GM18520 (cell line): ENCODE measurements around the gene DST.
"Not testable (repeated sequence)": the region's sequence is repeated elsewhere in the genome, so short reads cannot be mapped to it uniquely, and the experiment has no call there.

Experiments used
- ATAC-seq: cut with Tn5 transposase; IDR thresholded peaks from one replicate; pipeline ENCODE4 v1.9.1; 2021; ENCODE audit not compliant: unreplicated experiment

Gene DST

DNA sequence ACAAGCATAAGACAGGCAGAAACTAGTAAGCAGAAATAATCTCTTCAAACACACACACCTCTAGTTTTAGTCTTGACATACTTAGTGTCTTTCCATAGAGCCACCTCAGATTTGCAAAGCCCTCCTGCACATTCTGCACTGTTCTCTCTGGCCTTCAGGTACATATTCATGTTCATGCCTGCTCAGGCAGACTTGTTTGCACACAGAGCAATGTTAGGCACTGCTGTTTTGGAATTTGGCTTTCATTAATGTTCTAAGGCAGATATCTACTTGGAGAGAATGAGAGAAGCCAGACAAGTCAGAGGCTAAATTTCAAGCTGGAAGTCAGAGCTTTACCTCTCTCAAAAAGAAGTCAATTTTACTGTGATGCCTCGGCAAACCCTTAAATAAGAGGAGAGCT, 21.3 kb upstream of the DST start:
- no peak for ATAC-seq

DNA sequence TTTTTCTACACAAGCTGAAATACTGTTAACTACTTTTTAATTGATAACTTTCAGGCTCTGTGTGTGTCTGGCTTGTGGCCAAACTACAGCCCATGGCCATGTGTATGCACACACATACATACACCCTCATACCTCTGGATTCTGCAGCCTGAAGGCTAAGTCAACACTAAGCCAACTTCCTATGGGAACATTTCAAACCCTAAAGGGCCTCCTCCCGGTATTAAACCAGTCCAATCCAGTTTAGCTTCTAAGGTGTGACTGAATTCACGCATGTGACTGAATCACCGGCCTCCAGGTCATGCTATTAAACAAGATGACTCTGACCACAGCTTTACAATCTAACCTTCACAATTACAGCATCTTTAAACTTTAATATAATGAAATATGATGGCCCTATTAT, 20.7 kb upstream of the DST start:
- ATAC-seq: no peak

DNA sequence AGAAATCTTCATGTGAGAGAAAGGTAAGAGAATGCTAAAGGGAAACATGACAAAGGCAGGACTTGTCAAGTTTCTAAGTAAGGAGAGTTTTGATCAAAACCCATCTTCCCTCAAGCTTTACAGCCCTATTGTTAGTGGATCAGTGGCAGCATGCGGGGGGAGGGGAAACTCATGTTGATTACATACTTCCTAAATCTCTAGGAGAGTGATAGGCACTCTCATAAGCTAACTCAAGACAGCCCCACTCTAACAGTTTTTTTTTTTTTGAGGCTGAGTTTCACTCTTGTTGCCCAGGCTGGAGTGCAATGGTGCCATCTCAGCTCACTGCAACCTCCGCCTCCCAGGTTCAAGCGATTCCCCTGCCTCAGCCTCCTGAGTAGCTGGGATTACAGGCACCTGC, 18.6 kb upstream of the DST start:
- not testable (repeated sequence) for ATAC-seq

DNA sequence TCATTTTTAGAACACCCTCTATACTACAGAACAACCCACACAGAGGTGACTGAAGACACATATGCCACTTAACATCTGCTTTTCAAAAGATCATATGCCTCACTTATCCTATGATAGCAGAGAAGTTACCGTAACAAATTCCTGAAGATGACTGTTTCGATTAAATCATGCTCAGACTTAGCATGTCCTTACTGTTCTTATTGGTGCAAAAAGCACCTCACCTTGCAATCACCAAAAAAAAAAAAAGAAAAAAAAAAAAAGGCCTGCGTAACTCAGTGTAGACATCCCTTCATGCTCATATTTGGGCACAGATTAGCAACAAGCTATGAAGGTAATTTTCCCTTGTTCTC, 17.7 kb upstream of the DST start:
- ATAC-seq: peak; percentile 23

GRCh38 chr6:56659721-56660380, 17.2 kb upstream of the DST start:
- ATAC-seq: peak; percentile 80

DNA sequence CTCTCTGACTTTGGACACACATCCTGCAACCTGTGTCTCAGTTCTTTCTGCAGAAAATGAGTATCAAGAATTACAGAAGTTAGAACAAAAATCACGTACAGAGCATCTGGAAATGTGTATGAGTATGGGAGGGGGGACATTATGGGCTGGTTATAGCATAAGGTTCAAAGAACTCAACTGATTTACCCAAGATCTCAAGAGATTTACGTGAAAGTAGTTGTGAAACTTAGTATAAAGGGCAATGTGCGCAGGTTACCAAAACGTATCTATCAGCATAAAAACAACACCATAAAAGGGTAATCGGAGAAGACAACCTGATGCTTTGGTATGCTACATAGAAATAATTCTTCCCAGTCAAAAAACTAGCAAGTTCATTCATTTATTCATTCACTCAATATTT, 15.6 kb upstream of the DST start:
- ATAC-seq: no peak

DNA sequence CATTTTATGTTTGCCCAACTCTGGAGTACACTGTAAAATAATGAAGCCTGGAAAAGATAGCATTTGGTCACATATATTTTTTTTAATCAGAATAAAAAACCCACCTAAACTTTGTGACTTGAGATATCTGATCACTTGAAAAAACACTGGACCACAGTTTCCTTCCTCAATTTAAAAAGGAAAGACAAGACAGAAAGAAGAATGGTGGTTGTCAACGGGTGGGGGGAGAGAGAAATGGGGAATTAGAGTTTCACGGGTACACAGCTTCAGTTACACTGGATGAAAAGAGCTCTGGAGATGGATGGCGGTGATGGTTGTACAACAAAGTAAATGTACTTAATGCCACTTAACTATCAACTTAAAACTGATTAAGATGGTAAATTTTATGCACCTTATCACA, 14.7 kb upstream of the DST start:
- ATAC-seq: no peak

GRCh38 chr6:56656466-56656865, 13.8 kb upstream of the DST start:
- ATAC-seq: no peak

DNA sequence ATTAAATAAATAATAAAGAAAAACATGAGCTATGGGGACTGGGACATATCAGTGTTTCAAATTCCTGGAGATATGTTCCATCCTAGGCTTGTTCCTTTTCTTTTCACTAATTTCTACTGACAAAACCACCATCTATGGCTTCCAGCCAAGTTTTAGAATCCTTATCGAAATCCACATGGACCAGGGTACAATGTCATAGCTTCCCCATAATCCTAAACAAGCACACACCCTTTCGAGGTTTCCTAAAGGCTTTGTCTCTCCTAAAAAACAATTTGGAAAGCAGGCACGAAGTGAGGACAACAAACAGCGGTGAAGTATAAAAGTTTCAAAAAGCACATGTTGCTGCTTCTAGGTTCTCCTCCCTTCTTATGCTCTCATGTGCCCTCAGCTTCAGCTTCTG, 13.3 kb upstream of the DST start:
- ATAC-seq: no peak

DNA sequence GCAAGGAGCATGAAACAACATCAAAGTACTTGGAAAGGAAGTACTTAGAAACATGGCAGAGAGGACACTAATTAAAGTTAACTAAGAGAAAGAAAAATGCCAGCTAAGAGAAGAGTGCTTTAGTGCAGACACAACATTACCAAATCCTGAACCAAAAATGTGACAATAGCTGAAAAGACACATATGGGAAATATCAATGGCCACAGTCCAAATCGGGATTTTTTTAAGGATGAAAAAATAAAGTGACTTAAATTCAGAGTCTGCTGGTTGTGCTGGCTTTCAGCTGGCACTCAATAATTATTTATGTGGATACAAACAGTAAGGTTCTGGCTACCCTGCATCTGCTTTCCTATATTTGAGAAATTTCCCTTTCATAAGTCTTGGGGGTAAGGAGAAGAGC, 12.6 kb upstream of the DST start:
- no peak for ATAC-seq

DNA sequence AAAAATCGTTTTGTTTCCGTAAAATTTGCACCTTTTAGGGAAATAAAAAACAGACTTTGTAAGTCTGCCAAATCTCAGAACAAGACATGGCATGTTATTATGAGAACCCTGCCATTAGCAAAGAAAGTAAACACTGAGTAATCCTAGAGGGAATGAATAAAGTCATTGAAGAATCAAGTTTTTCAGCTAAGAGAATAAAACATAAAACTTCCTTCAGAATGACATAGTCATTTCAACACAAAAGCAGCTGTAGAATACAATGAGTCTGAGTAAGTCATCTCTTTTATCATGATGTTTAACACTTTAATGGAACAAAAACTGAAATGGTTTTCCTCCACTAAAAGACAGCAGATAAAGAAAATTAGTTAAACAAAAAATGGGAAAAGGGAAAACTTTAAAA, 10.3 kb upstream of the DST start:
- no peak for ATAC-seq

GRCh38 chr6:56652231-56652630, 9.5 kb upstream of the DST start:
- ATAC-seq: no peak

DNA sequence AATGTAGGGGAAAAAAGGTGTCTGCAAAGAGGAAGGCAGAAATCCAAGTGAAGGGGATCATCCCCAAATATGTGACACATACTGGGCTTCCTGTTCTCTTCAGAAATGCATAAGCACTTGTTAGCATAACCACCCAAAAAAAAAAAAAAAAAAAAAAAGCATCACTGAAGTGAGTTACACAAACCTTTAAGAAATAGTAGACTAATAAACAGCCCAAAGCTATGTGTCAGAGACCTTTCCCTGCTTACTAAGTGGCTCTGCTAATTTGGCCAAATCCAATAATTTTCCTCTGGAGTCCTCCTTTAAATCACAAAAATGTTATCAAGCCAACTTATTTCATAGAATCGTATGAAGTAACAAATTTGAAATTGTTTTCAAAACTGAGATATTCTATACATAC, 7.5 kb upstream of the DST start:
- no peak for ATAC-seq

DNA sequence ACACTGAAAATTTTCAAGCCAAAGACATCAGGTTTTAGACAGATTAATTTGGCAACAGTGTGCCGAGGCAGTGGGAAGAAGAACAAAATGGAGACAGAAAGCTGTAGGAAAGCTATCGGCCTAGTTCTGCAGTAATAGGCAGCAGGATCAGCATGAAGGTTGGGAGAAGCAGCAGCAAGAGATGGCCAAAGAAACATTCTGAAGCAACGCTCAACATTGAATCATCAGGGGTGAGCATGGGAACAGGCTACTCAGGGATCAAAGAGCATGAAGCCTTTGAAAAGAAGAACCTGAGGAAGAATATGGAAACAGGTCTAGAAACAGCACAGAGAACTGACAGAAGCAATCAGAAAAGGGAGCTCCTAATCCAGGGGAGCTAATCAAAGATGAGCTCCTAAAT, 7.1 kb upstream of the DST start:
- ATAC-seq: no peak

DNA sequence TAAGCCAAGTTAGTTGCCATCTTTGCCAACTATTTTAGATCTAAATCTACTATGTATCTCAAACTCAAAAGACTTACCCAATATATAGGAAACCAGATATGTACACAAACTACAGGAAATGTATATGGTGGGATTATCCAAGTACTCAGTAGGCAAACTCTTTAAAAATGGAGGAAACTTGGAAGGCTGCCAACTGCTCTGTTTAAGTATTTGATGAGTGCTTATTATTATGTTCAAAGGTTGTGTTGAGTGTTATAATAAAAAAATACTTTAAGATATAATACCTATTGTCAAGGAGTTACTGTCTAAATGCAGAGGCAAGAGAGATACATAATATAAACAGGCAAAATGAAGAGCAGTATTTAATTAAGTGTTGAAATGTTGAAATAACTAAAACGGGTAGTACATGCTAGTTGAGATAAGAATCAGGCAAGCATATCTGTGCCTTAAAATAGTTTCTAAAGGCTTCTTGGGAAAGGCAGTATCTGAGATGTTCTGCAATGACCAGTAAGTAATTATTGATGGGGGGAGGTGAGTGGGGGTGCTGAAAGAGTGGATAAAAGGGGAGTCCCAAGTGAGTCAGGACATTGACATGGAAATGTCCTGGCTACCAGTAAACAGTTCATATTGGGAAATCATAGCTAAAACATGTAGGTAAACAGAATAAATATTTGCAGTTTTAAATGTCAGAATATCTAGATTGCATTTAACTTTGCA, 6.5 kb upstream of the DST start:
- no peak for ATAC-seq

DNA sequence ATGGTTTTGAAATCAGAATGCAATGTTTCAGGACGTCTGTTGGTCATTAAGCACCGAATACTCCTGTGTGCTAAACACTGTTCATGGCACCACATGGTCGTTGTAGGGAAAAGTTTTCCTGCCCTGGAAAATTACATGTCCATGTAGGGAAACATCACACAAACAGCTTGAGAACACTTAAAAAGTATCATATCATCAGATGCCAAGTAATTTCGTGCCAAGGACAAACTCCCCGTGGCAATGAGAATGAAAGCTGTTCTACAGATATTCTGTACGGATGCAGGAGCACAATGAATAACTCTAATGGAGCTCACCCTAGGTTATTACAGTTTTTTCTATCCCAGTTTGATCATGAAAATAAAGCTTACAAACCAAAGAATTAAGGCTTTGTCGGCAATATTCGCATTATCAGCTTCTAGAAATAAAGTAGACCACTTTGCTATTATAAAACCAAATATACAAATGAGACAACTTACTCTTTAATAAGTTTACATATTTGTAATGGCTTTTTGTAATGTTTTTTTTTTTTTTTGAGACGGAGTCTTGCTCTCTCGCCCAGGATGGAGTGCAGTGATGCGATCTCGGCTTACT, 4.6 kb upstream of the DST start:
- no peak for ATAC-seq

DNA sequence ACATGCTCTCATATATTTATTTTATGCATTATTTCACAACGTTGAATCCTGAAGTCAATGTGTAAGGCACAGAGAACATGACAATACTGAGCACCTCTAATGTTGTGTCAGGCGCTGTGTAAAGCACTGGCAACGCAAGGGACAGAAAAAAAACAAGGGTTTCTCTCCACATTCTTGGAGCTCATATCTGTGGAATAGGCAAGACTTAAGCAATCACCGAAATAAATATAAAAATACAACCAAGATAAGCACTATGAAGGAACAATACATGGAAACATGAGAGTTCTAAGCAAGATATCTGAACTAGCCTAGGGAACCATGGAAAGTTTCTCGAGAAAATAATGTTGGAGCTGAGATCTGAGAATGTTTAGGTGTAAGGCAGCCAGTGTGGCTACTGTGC, 1.7 kb upstream of the DST start:
- ATAC-seq: no peak

GRCh38 chr6:56643379-56644089, 845 bp upstream of the DST start:
- ATAC-seq: no peak

DNA sequence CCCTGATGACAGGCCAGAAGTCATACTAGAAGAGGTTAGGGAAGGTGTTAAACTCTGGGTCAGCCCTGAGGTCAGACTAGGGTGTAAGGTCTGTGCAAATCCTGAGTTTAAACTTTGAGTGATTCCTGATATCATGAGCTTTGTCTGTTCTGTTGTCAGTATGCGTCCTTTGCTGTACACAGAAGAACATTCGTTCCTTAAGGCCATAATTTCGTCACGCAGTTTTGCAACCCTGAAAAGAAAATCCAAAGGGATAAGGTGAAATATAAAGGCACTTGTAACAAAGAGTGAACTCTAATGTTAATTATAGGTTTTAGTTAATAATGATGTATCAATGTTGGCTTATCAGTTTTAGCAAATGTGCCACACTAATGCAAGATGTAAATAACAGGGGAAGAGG, 2.3 kb downstream of the DST start:
- ATAC-seq: no peak

DNA sequence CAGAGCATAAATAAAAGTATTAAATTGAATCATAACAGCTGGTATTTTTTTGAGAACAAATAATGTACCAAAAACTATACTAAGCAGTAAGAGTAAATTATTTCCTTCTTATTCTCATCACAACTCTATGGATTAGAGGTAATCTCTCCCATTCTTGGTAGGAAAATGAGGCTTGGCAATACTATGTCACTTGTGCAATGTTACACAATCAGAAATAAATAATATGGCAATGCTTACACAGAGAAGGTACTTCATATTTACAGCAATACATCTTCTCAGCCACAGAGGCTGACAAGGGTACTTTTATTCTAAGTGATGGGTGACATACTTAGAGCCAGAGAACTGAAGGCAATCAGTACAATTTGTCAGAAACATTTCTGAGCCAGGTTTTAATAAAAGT, 3.9 kb downstream of the DST start:
- ATAC-seq: no peak

DNA sequence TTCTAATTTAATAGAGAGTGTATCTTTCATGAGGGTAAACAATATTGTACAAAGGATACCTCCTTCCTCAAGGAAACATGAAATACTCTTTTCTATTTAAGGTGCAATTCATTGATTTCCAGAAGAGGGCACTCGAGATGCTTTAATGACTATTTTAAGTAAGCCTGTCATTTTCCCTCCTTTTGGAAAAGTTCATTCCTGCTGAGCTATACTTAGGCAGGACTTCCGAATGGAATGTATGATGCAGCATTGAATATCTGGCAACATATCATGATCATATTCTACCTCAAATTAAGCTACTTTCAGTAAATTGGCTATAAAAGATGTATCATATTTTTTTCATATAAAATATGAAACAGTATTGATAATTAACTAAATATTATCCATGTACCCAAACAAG, 5.0 kb downstream of the DST start:
- no peak for ATAC-seq

- ATAC-seq: no peak
Observed at GRCh38 chr6:56628105-56628504, 14.6 kb downstream of the DST start.
